Endothelial cell (in vitro differentiated cells): ENCODE measurements around the gene TMEM170B. TPM values are rescaled to one million over a fixed set of nuclear protein-coding genes. Genes with fewer than 3 reads are reported as not detected.

Experiments
- DNase-seq: peaks from one replicate; pipeline ENCODE4 v3.0.0; 2021; ENCODE audit warnings: low spot score
- H3K27ac Mint-ChIP-seq: one replicate; pipeline ENCODE4 v1.8.0; 2021; ENCODE audit warnings: mixed read lengths, inconsistent platforms; ENCODE audit not compliant: unreplicated experiment
- H3K27me3 Mint-ChIP-seq: one replicate; pipeline ENCODE4 v1.8.0; 2021; ENCODE audit warnings: mild to moderate bottlenecking, moderate library complexity, mixed read lengths, inconsistent platforms; ENCODE audit not compliant: unreplicated experiment
- H3K36me3 Mint-ChIP-seq: one replicate; pipeline ENCODE4 v1.8.0; 2021; ENCODE audit warnings: mild to moderate bottlenecking, low read depth, mixed read lengths, inconsistent platforms; ENCODE audit not compliant: unreplicated experiment
- H3K4me1 Mint-ChIP-seq: one replicate; pipeline ENCODE4 v1.8.0; 2021; ENCODE audit warnings: mild to moderate bottlenecking, mixed read lengths, inconsistent platforms; ENCODE audit not compliant: unreplicated experiment
- H3K4me3 Mint-ChIP-seq: one replicate; pipeline ENCODE4 v1.8.0; 2021; ENCODE audit warnings: mild to moderate bottlenecking, mixed read lengths, inconsistent platforms; ENCODE audit not compliant: unreplicated experiment
- H3K9me3 Mint-ChIP-seq: one replicate; pipeline ENCODE4 v1.8.0; 2021; ENCODE audit warnings: mixed read lengths, inconsistent platforms; ENCODE audit not compliant: unreplicated experiment
- CTCF ChIP-seq: fragments of 200-600 bp; sonication (generic); IDR thresholded peaks from one replicate; pipeline ENCODE4 v1.5.0; 2021; ENCODE audit warnings: antibody characterized with exemption; ENCODE audit not compliant: unreplicated experiment
- total RNA-seq: library from RNA; stranded (reverse); fragmentation: NEBNext Ultra II Directional; extraction: Animal tissue kit (Norgen Biotek cat#: 25700); gene quantifications from one replicate; pipeline ENCODE4 v1.2.1, GENCODE V29; 2021; ENCODE audit not compliant: unreplicated experiment

TMEM170B gene
- total RNA-seq, 1 donor from 2014 or later = 5.0 TPM

GRCh38 chr6:11515763-11516162 lies 21.8 kb upstream of the TMEM170B start:
- Mint-ChIP-seq H3K4me1 (no peaks in the 10 kb centered on the region), H3K27me3 (no peaks in the 10 kb centered on the region), H3K36me3 (no peaks in the 10 kb centered on the region), H3K27ac (no peak overlapping the region), H3K4me3 (no peak overlapping the region), H3K9me3 (no peaks in the 10 kb centered on the region)
- no peak for DNase-seq
- no peak for TF ChIP-seq CTCF

GRCh38 chr6:11522812-11523605 lies 14.5 kb upstream of the TMEM170B start:
- no peak overlapping the region for H3K27ac Mint-ChIP-seq
- DNase-seq = no peak
- H3K36me3 Mint-ChIP-seq = no peaks in the 10 kb centered on the region
- peaks cover 1% of the 10 kb centered on the region for H3K27me3 Mint-ChIP-seq
- no peak for TF ChIP-seq CTCF
- no peak overlapping the region for H3K4me3 Mint-ChIP-seq
- no peaks in the 10 kb centered on the region for H3K4me1 Mint-ChIP-seq
- no peaks in the 10 kb centered on the region for H3K9me3 Mint-ChIP-seq

- Mint-ChIP-seq H3K27me3 (peaks cover 1% of the 10 kb centered on the region), H3K27ac (no peak overlapping the region), H3K36me3 (no peaks in the 10 kb centered on the region), H3K9me3 (no peaks in the 10 kb centered on the region), H3K4me3 (no peak overlapping the region), H3K4me1 (no peaks in the 10 kb centered on the region)
- TF ChIP-seq CTCF = no peak
- DNase-seq = no peak
These were observed 11.9 kb upstream of the TMEM170B start for GRCh38 chr6:11525468-11526155.

- no peaks in the 10 kb centered on the region for H3K4me1 Mint-ChIP-seq
- H3K36me3 Mint-ChIP-seq = no peaks in the 10 kb centered on the region
- TF ChIP-seq CTCF = no peak
- no peaks in the 10 kb centered on the region for H3K9me3 Mint-ChIP-seq
- H3K27ac Mint-ChIP-seq = no peak overlapping the region
- no peak for DNase-seq
- peaks cover 1% of the 10 kb centered on the region for H3K27me3 Mint-ChIP-seq
- H3K4me3 Mint-ChIP-seq = no peak overlapping the region
These were observed 11.4 kb upstream of the TMEM170B start for GRCh38 chr6:11526156-11526505.

- Mint-ChIP-seq H3K36me3 (no peaks in the 10 kb centered on the region), H3K4me3 (no peak overlapping the region), H3K9me3 (no peaks in the 10 kb centered on the region), H3K27ac (no peak overlapping the region), H3K27me3 (peaks cover 1% of the 10 kb centered on the region), H3K4me1 (no peaks in the 10 kb centered on the region)
- TF ChIP-seq CTCF = no peak
- DNase-seq = no peak
These were observed 10.2 kb upstream of the TMEM170B start for GRCh38 chr6:11527274-11527870.
